GM19099 (cell line): Measurements from ENCODE around the gene LYPLAL1.

Experiments
- POLR2A ChIP-seq: IDR thresholded peaks from 3 replicates; pipeline ENCODE4 v1.6.1; 2011; ENCODE audit warnings: low read depth; ENCODE audit not compliant: insufficient read length; ENCODE audit errors: extremely low read depth

Gene LYPLAL1

GRCh38 chr1:219173758-219174459 is at the start of gene LYPLAL1:
LYPLAL1 (plus strand) TSS chr1:219173878; CDS start chr1:219173891, 13 bp downstream.
- peak; percentile 97 for TF ChIP-seq POLR2A

DNA sequence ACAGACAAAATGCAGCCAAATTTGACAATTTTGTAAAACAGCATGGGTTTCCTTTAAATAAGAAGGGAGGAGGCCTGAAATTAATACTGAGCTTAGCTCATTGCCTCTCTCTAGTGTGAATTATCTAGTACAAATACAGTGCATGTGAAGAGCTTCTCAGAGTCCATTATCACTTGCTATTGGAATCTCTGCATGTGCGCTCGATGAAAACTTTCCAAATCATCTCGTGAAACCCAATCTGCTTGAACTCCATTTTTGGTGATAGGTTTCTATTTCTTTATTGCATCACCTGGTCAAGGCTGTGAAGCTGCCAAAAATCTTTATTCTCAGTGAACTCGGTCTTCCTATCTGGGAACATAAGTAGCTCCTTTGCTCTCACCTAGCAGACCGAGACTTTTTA is 49.5 kb upstream of the LYPLAL1 start:
- TF ChIP-seq POLR2A = no peak

DNA sequence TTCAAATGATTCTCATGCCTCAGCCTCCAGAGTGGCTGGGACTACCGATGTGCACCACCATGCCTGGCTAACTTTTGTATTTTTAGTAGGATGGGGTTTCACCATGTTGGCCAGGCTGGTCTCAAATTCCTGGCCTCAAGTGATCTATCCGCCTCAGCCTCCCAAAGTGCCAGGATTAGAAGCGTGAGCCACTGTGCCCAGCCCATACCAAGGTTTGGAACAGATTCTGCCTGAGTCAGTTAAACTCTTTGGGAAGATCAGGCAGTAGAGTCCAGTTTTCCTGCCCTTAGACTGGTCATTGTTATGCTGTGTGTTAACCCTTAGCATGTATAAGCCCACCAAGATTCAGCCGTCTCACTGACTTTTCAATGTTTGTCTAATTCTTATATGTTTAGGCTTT is 48.3 kb upstream of the LYPLAL1 start:
- TF ChIP-seq POLR2A = no peak

DNA sequence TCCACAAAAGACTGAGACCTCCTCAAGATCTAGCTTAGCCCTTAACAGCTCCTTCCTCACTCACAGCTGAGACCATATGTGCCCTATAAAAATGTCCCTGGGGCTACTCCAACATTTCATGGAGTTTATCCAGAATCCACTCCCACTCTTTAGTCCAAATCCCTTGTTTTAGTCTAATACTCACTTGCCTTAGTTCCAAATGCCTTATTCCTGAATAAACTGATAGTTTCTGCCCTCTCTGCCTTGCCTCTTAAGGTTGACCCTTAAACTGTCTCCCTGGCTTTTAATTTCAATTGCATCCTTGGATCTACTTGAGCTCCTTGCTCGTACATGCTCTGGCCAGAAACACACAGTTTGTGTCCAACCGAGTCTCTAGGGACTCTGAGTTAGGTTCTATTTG is 47.3 kb upstream of the LYPLAL1 start:
- no peak for TF ChIP-seq POLR2A

DNA sequence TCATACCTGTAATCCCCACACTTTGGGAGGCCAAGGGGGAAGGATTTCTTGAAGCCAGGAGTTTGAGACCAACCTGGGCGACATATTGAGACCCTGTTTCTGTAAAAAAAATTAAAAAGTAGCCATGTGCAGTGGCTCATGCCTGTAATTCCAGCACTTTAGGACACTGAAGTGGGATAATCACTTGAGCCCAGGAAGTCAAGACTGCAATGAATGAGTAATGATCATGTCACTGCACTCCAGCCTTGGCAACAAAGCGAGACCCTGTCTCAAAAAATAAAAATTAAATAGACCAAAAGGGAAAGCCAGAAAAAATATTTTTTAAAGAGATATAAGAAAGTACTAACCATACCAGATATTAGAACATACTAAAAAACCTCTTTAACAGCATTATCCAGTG is 44.7 kb upstream of the LYPLAL1 start:
- no peak for TF ChIP-seq POLR2A

DNA sequence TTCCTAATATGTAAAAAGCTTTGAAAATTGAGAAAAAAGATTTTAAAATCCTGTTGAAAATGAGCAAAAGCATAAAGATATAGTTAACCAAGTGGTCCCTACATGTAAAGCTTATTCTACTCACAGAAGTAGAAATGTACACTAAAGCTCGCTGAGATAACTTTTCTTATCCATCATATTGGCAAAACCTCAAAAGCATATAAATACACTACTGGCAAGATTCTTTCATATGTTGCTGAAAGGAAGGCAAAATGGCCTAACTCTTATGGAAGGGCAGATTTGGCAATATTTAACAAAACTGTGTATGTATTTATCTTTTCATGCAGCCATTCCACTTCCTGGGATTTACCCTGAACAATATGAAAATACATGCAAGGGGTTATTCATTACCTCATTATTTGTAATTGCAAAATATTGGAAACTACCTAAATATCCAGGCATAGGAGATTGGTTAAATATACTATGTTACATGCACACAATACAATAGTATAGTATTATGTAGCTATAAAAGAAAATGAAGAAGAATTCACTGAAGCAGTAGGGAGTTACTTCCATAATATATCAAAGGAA is 43.2 kb upstream of the LYPLAL1 start:
- no peak for TF ChIP-seq POLR2A

DNA sequence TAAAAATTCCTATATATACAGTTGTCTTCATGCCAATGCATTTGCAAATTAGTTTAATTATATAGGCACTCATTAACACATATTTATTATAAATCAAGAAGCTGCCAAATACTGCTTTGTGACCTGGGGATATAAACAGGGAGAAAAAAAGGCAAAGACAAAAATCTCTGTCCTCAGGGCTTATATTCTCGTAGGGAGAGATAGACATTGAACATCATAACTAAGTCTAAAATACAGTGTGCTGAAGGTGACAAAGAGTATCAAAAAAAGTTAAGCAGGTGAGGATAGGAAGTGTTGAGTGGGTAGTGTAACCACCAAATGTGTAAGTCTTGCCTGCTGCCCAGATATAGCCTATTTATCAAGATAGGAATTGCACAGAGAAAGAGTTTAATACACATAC is 40.7 kb upstream of the LYPLAL1 start:
- TF ChIP-seq POLR2A = no peak

- no peak for TF ChIP-seq POLR2A
These were observed 34.9 kb upstream of the LYPLAL1 start for GRCh38 chr1:219138747-219139146.

- TF ChIP-seq POLR2A = no peak
These were observed 33.3 kb upstream of the LYPLAL1 start for GRCh38 chr1:219140303-219140877.

- TF ChIP-seq POLR2A = no peak
These were observed 29.9 kb upstream of the LYPLAL1 start for GRCh38 chr1:219143735-219144134.

DNA sequence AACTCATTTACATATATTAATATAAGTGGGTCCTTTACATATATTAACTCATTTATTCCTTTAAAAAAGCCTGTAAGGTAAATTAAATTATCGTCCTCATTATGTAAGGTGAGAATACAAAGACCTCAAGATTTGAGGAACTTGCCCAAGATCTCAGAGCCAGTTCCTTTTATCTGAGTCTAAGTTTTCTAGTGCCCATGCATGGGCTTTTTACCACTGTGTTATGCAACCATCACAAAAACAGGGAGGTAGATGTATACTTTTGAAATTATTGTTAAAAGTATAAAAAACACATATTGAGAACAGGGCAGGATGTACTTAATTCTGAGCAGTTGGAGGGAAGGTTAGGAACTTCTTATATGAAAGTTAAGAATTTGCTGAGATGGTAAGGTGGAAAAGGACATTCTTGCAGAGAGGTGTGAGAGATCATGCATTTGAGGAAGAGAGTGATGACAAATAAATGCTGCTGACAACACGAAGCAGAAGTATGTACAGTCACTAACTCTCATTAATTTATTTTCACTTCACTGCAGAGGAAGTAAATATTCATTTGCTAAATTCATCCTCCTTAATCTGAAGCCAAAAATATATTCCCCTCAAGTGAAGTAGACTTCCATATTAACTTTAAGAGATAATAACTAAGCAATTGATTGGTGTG is 28.9 kb upstream of the LYPLAL1 start:
- TF ChIP-seq POLR2A = no peak

DNA sequence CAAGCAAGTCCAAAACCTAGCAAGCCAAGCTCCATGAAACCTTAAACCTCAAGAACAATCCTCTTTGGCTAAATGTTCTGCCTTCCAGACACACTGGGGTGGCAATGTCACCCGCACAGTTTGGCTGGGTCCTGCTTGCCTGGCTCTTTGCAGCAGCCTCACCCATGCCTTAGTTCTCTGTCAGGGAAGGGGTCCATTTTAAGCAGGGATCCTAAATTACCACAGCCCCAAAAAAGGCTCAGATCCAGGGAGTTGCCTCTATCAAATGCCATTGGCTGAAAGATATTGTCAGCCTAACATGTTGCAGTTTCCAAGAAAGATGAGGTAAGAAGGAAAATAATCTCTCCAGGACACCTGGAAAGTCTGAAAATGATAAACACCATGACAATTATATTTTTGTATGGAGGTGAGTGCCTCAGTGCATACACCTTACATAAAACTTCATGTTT is 26.1 kb upstream of the LYPLAL1 start:
- no peak for TF ChIP-seq POLR2A

DNA sequence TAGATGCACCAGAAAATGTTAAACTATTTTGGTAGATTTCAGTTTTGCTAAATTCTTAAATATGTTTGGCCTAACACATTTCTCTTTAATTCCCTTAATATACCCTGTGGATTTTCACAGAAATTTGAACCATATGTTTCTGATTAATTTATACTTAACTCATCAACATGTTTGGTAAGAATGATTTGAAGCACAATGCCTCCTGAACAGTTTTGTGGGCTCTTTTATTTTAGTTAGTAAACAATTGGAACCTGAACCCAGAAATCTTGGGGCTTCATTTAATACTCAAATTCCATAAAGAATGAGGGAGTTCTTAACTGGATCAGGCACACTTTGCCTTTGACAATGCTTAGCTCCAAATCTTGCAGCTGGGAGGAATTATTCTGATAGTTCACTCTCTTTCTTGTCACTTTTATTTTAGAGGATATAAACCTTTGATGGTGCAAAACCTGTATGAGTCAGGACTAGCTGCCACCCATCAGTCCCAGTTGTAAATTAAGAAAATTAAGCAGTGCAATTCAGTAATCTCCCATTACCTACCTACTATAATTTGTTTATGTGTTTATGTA is 24.6 kb upstream of the LYPLAL1 start:
- no peak for TF ChIP-seq POLR2A

- no peak for TF ChIP-seq POLR2A
These were observed 23.7 kb upstream of the LYPLAL1 start for GRCh38 chr1:219149953-219150352.

DNA sequence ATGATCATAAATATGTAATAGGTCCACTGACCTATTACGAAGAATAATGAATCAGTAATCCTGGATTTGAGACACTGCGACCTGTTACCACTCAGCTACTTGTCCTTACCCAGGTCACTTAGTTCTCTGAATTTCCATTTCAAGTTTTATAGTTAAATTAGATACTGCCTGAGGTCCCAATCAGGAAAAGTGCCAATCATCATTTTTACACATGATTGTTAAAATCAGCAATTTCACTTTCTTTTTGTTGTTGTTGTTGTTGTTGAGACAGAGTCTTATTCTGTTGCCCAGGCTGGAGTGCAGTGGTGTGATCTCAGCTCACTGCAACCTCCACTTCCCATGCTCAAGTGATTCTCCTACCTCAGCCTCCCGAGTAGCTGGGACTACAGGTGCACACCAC is 22.8 kb upstream of the LYPLAL1 start:
- no peak for TF ChIP-seq POLR2A

DNA sequence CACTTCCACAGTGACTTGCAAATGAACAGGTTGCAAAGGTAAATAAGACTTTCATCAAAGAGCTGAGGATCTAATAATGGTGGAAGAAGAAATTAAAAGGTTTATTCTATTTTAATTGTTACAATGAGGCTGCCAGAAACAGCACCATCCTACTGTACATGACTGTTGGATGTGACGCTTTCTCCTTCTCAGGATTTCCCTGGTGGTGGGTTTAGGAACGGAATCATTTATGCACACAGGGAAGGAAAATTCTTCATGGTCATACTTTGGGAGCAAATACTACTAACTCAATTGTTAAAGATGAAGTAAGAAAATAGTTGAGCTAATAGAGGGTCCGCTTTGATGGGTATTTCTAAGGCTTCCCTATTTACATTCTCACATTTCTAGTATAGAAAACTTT is 22.2 kb upstream of the LYPLAL1 start:
- TF ChIP-seq POLR2A = no peak

DNA sequence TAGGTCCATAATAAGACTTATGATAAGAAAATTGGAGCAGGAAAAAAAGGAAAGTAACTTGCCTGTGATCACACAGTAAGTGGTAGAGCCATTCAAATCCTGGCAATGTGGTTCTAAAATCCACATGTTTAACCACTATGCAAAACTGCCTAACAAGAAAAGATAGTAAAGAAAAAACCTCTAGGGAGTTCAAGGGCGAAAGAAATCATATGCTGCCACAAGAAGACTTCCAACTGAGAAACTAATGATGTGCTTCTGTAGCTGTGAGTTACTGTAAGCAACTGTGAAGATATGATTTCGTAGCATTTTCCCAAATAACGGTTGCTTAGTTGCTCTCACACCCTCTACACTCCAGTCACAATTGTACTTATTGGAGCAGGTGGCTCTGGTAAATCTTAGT is 20.9 kb upstream of the LYPLAL1 start:
- TF ChIP-seq POLR2A = no peak
